ENCODE measurements around the gene KLHDC8A.

KLHDC8A gene

DNA sequence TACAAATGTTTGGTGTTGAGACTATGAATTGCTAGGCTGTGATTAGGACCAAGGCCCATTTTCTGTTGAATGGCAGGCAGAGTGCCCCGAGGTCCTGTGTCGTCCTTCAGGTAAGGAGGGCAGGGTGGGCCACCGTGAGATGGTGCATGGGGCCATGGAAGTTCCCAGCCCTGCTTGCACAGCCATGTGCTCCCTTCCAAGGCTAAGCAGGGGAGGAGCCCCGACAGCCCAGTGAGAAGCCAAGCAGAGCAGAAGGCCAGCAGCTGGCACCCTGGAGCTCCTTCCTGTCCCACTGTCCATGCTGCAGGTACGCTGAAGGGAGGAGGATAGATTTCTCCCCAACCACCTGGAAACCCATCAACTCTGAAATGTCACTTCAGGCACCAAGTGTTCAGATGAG, 27.0 kb downstream of the KLHDC8A start:
- ChIA-PET POLR2A (no interaction called here), CTCF (interaction anchor here (3.7 to 17.5 kb wide), 2 partner anchors 55 to 194 kb away, joined by 20 to 669 read pairs; no protein-coding TSS in a partner anchor)
- Histone ChIP-seq H3K27ac (ENCODE audit: extremely low read depth, low read depth, low read length) (no peak overlapping the region), H3K4me3 (ENCODE audit: low read depth, low read length) (no peak overlapping the region), H3K4me1 (ENCODE audit: control insufficient read depth, insufficient read depth, low read length) (no peaks in the 10 kb centered on the region), H3K36me3 (ENCODE audit: control insufficient read depth in 2 of 2, insufficient read depth in 1 of 2, low read length in 2 of 2) (no peaks in the 10 kb centered on the region), H3K9me3 (ENCODE audit: control insufficient read depth, insufficient read depth, low read depth, low read length) (no peaks in the 10 kb centered on the region)
- TF ChIP-seq, protein P1, sequence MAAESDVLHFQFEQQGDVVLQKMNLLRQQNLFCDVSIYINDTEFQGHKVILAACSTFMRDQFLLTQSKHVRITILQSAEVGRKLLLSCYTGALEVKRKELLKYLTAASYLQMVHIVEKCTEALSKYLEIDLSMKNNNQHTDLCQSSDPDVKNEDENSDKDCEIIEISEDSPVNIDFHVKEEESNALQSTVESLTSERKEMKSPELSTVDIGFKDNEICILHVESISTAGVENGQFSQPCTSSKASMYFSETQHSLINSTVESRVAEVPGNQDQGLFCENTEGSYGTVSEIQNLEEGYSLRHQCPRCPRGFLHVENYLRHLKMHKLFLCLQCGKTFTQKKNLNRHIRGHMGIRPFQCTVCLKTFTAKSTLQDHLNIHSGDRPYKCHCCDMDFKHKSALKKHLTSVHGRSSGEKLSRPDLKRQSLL (tag by site-specific recombination; IDR thresholded peaks at IDR 0.05), result no peak
- no peak for TF ChIP-seq OSR2 (tag by site-specific recombination; IDR thresholded peaks at IDR 0.05)
- TF ChIP-seq ZNF521 (tag by site-specific recombination; IDR thresholded peaks at IDR 0.05), result no peak
- TF ChIP-seq ZNF223 (tag by site-specific recombination; IDR thresholded peaks at IDR 0.05), result no peak
- TF ChIP-seq ZBTB1 (tag by site-specific recombination; IDR thresholded peaks at IDR 0.05), result no peak
- no peak for TF ChIP-seq ZNF837 (tag by site-specific recombination; IDR thresholded peaks at IDR 0.05)
- no peak for TF ChIP-seq ZNF174 (tag by site-specific recombination; IDR thresholded peaks at IDR 0.05)
- no peak for TF ChIP-seq ZNF677 (tag by site-specific recombination; IDR thresholded peaks at IDR 0.05)
- no peak for TF ChIP-seq TCF7L2 (IDR thresholded peaks at IDR 0.05; ENCODE audit: borderline replicate concordance, low read depth, low read length)
- TF ChIP-seq SCRT1 (tag by site-specific recombination; IDR thresholded peaks at IDR 0.05; ENCODE audit: borderline replicate concordance), result no peak
- no peak for TF ChIP-seq ZNF549 (tag by site-specific recombination; IDR thresholded peaks at IDR 0.05)
- TF ChIP-seq, protein P2, sequence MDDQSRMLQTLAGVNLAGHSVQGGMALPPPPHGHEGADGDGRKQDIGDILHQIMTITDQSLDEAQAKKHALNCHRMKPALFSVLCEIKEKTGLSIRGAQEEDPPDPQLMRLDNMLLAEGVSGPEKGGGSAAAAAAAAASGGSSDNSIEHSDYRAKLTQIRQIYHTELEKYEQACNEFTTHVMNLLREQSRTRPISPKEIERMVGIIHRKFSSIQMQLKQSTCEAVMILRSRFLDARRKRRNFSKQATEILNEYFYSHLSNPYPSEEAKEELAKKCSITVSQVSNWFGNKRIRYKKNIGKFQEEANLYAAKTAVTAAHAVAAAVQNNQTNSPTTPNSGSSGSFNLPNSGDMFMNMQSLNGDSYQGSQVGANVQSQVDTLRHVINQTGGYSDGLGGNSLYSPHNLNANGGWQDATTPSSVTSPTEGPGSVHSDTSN (CRISPR knock-in tag; IDR thresholded peaks at IDR 0.05), result no peak
- no peak for TF ChIP-seq WT1 (tag by site-specific recombination; IDR thresholded peaks at IDR 0.05)
- no peak for TF ChIP-seq SP7 (tag by site-specific recombination; IDR thresholded peaks at IDR 0.05)
- TF ChIP-seq GLIS1 (tag by site-specific recombination; IDR thresholded peaks at IDR 0.05), result no peak
- TF ChIP-seq HOXD13 (CRISPR knock-in tag; IDR thresholded peaks at IDR 0.05; ENCODE audit: borderline replicate concordance), result no peak
- no peak for TF ChIP-seq ZBTB48 (tag by site-specific recombination; IDR thresholded peaks at IDR 0.05)
- TF ChIP-seq ZNF155 (tag by site-specific recombination; IDR thresholded peaks at IDR 0.05), result no peak

DNA sequence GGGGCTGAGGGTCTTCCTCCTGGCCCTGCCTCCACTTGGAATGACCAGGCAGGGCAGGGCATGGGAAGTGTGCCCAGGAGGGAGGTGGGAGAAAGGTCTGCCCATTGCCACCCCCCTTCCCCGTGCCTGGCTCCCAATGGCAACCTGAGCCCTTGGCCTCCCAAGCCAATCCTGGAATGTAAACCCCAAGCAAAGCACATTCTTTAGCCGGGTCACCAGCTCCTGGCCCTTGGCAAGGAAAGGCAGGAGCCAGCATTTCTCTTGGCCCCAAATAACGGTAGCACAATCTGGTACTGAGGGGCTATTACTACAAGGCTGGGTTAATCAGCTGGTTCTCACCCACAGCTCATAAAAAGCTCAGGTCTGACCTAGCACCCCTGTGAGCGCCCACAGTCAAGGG, 28.2 kb downstream of the KLHDC8A start:
- H3K4me3 ChIP-seq (ENCODE audit: low read depth, low read length), result no peak overlapping the region
- no peaks in the 10 kb centered on the region for H3K9me3 ChIP-seq (ENCODE audit: control insufficient read depth, insufficient read depth, low read depth, low read length)
- no peak overlapping the region for H3K27ac ChIP-seq (ENCODE audit: extremely low read depth, low read depth, low read length)
- ChIA-PET CTCF (interaction anchor here (0.7 to 17.5 kb wide), 4 partner anchors 9 to 147 kb away, joined by 3 to 669 read pairs (median 4); no protein-coding TSS in a partner anchor), POLR2A (no interaction called here)
- no peaks in the 10 kb centered on the region for H3K4me1 ChIP-seq (ENCODE audit: control insufficient read depth, insufficient read depth, low read length)
- no peak for TF ChIP-seq ZNF521 (tag by site-specific recombination; IDR thresholded peaks at IDR 0.05)
- TF ChIP-seq, protein P3, sequence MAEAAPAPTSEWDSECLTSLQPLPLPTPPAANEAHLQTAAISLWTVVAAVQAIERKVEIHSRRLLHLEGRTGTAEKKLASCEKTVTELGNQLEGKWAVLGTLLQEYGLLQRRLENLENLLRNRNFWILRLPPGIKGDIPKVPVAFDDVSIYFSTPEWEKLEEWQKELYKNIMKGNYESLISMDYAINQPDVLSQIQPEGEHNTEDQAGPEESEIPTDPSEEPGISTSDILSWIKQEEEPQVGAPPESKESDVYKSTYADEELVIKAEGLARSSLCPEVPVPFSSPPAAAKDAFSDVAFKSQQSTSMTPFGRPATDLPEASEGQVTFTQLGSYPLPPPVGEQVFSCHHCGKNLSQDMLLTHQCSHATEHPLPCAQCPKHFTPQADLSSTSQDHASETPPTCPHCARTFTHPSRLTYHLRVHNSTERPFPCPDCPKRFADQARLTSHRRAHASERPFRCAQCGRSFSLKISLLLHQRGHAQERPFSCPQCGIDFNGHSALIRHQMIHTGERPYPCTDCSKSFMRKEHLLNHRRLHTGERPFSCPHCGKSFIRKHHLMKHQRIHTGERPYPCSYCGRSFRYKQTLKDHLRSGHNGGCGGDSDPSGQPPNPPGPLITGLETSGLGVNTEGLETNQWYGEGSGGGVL (tag by site-specific recombination; IDR thresholded peaks at IDR 0.05), result no peak
- no peak for TF ChIP-seq ZSCAN16 (tag by site-specific recombination; IDR thresholded peaks at IDR 0.05)
- no peak for TF ChIP-seq MZF1 (tag by site-specific recombination; IDR thresholded peaks at IDR 0.05; ENCODE audit: borderline replicate concordance)
- no peak for TF ChIP-seq ZNF138 (tag by site-specific recombination; IDR thresholded peaks at IDR 0.05; ENCODE audit: borderline replicate concordance)
- TF ChIP-seq, protein P4, sequence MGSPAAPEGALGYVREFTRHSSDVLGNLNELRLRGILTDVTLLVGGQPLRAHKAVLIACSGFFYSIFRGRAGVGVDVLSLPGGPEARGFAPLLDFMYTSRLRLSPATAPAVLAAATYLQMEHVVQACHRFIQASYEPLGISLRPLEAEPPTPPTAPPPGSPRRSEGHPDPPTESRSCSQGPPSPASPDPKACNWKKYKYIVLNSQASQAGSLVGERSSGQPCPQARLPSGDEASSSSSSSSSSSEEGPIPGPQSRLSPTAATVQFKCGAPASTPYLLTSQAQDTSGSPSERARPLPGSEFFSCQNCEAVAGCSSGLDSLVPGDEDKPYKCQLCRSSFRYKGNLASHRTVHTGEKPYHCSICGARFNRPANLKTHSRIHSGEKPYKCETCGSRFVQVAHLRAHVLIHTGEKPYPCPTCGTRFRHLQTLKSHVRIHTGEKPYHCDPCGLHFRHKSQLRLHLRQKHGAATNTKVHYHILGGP (tag by site-specific recombination; IDR thresholded peaks at IDR 0.05), result no peak
- no peak for TF ChIP-seq ZNF777 (tag by site-specific recombination; IDR thresholded peaks at IDR 0.05; ENCODE audit: borderline replicate concordance)
- no peak for TF ChIP-seq ZFP37 (tag by site-specific recombination; IDR thresholded peaks at IDR 0.05)
- TF ChIP-seq WT1 (tag by site-specific recombination; IDR thresholded peaks at IDR 0.05), result no peak
- TF ChIP-seq ZNF114 (tag by site-specific recombination; IDR thresholded peaks at IDR 0.05), result no peak
- no peak for TF ChIP-seq GLI4 (tag by site-specific recombination; IDR thresholded peaks at IDR 0.05)
- no peak for TF ChIP-seq ZEB2 (tag by site-specific recombination; IDR thresholded peaks at IDR 0.05)
- no peak for TF ChIP-seq SP2 (tag by site-specific recombination; IDR thresholded peaks at IDR 0.05)
- no peak for TF ChIP-seq ZNF837 (tag by site-specific recombination; IDR thresholded peaks at IDR 0.05)
- no peaks in the 10 kb centered on the region for H3K36me3 ChIP-seq (ENCODE audit: control insufficient read depth in 2 of 2, insufficient read depth in 1 of 2, low read length in 2 of 2)

Data from HEK293 (cell line).